Uterus (tissue), 2 donors: ENCODE measurements around the gene GREB1.

ENCODE experiments used
- POLR2A ChIP-seq, 2 donors: fragments of 450-650 bp; IDR thresholded peaks; one replicate each; pipeline ENCODE4 v1.6.1; 2016; ENCODE audit warnings: antibody characterized with exemption in 2 of 2, mild to moderate bottlenecking in 1 of 2, moderate library complexity in 1 of 2
- TF ChIP-seq, protein P1 (sequence below), 4 experiments: fragments of 200-600 bp in 2 of 4; fragments of 450-650 bp in 2 of 4; sonication (generic) in 2 of 4; IDR thresholded peaks; one replicate each; pipeline ENCODE4 v1.5.1; 2016 to 2019; ENCODE audit warnings: antibody characterized with exemption in 4 of 4, mild to moderate bottlenecking in 2 of 4, moderate library complexity in 1 of 4

DNA sequence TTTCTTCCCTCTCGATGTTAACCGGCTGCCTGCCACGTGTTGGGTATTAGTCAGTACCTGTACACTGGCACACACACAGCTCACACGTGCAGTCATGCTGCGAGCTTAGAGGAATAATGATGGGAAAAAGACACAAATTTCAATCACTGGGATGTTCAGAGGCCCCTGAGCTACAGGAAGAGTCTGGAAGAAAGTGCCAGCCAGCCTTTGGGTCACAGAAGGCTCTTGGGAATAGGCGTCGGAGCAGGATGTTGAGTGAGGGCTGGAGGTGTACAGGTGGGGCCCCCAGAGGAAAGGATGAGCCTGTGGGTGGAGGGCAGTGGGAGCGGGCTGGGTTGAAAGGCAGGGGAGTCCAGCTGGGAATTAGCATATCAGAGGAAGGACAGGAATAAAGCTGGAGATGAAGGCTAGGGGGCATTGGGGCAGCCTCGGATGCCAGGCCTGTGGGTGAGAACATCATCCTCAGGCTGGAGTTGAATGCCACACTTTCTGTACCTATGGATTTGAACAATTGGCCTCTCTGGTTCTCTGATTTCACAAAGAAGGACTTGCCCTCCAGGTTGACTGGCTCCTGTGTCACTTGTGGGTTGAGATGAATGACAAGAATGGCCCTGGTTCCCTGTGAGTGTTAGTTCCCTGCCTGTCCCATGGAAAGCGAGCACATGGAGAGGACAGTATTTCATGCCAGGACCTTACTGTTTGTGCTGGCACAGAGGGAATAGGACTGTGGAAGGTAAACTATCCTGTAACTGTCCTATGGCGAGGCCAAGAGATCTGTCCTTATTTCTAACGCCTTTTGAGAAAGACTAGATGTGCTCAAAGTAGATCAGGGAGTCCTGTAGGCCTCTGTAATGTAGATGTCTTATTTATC is 40.6 kb downstream of the GREB1 start:
- TF ChIP-seq, protein P1, sequence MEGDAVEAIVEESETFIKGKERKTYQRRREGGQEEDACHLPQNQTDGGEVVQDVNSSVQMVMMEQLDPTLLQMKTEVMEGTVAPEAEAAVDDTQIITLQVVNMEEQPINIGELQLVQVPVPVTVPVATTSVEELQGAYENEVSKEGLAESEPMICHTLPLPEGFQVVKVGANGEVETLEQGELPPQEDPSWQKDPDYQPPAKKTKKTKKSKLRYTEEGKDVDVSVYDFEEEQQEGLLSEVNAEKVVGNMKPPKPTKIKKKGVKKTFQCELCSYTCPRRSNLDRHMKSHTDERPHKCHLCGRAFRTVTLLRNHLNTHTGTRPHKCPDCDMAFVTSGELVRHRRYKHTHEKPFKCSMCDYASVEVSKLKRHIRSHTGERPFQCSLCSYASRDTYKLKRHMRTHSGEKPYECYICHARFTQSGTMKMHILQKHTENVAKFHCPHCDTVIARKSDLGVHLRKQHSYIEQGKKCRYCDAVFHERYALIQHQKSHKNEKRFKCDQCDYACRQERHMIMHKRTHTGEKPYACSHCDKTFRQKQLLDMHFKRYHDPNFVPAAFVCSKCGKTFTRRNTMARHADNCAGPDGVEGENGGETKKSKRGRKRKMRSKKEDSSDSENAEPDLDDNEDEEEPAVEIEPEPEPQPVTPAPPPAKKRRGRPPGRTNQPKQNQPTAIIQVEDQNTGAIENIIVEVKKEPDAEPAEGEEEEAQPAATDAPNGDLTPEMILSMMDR (IDR thresholded peaks at IDR 0.05): no peak
- TF ChIP-seq POLR2A (IDR thresholded peaks at IDR 0.05): no peak
